ENCODE measurements around the gene EML6. TPM values are rescaled to one million over a fixed set of nuclear protein-coding genes. Genes with fewer than 3 reads are reported as not detected.
A peak's percentile ranks its signal among the peaks of the same experiment; 100 is the strongest.

Gene EML6
- total and polyA plus RNA-seq, 2 donors (not counting 1 experiment from before 2014, with no cell fraction given) = 0.34 to 1.3 TPM

DNA sequence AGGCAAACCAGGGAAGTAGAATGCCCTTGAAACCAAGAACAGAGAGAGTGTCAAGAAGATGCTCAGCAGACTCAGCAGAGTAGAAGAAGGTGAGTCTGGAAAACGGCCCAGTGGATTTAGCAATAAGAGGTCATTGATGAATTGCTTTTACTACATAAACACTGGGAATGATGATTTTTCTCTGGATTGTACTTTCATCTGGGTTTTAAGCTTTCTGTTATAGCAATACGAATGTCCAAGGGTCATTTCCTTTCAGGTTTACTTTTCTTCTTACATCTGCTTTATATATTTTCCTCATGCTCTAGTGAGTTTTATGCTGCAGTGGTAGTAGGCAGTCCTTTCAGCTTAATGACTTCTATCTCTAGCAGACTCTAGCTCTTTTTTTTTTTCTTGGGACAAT, 16.9 kb downstream of the EML6 start:
- H3K4me2 ChIP-seq (ENCODE audit: extremely low read depth, insufficient read depth, low read length) = no peak overlapping the region
- no peak overlapping the region for H2AFZ ChIP-seq (ENCODE audit: low read length)
- H3K4me1 ChIP-seq (ENCODE audit: control insufficient read depth, extremely low read depth, insufficient read depth, low read length) = no peaks in the 10 kb centered on the region
- peak; percentile 35 to 51 for DNase-seq (ENCODE audit: low read depth in 2 of 2)
- H3K9ac ChIP-seq (ENCODE audit: insufficient read depth, low read length) = no peak overlapping the region
- no peak overlapping the region for H3K4me3 ChIP-seq (replicated peaks in 1 of 4; ENCODE audit: control extremely low read depth in 1 of 4, insufficient read depth in 1 of 4, low read depth in 3 of 4, low read length in 4 of 4)
- H3K27me3 ChIP-seq (ENCODE audit: control insufficient read depth, insufficient read depth, low read length) = peaks cover 2% of the 10 kb centered on the region
- H3K36me3 ChIP-seq (ENCODE audit: control insufficient read depth, insufficient read depth, low read length) = no peaks in the 10 kb centered on the region
- H3K79me2 ChIP-seq (ENCODE audit: control insufficient read depth, insufficient read depth, low read length) = no peaks in the 10 kb centered on the region
- no peaks in the 10 kb centered on the region for H4K20me1 ChIP-seq (ENCODE audit: control insufficient read depth, extremely low read depth, insufficient read depth, low read length)
- H3K27ac ChIP-seq (ENCODE audit: insufficient read depth, low read length) = no peak overlapping the region
- no peak for TF ChIP-seq EZH2 (IDR thresholded peaks at IDR 0.05; ENCODE audit: low read length, missing control alignments)
- TF ChIP-seq, protein P1, sequence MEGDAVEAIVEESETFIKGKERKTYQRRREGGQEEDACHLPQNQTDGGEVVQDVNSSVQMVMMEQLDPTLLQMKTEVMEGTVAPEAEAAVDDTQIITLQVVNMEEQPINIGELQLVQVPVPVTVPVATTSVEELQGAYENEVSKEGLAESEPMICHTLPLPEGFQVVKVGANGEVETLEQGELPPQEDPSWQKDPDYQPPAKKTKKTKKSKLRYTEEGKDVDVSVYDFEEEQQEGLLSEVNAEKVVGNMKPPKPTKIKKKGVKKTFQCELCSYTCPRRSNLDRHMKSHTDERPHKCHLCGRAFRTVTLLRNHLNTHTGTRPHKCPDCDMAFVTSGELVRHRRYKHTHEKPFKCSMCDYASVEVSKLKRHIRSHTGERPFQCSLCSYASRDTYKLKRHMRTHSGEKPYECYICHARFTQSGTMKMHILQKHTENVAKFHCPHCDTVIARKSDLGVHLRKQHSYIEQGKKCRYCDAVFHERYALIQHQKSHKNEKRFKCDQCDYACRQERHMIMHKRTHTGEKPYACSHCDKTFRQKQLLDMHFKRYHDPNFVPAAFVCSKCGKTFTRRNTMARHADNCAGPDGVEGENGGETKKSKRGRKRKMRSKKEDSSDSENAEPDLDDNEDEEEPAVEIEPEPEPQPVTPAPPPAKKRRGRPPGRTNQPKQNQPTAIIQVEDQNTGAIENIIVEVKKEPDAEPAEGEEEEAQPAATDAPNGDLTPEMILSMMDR (conservative IDR thresholded peaks at IDR 0.05 in 1 of 2, IDR thresholded peaks at IDR 0.05 in 1 of 2; ENCODE audit: low read depth in 1 of 2, low read length in 2 of 2) = no peak
- H3K9me3 ChIP-seq (ENCODE audit: control insufficient read depth, insufficient read depth, low read depth, low read length) = no peaks in the 10 kb centered on the region

GRCh38 chr2:54741250-54741649, 17.8 kb downstream of the EML6 start:
- TF ChIP-seq EZH2 (IDR thresholded peaks at IDR 0.05; ENCODE audit: low read length, missing control alignments) = no peak
- TF ChIP-seq, protein P1 (conservative IDR thresholded peaks at IDR 0.05 in 1 of 2, IDR thresholded peaks at IDR 0.05 in 1 of 2; ENCODE audit: low read depth in 1 of 2, low read length in 2 of 2) = no peak
- no peaks in the 10 kb centered on the region for H3K4me1 ChIP-seq (ENCODE audit: control insufficient read depth, extremely low read depth, insufficient read depth, low read length)
- H3K36me3 ChIP-seq (ENCODE audit: control insufficient read depth, insufficient read depth, low read length) = no peaks in the 10 kb centered on the region
- H3K4me2 ChIP-seq (ENCODE audit: extremely low read depth, insufficient read depth, low read length) = no peak overlapping the region
- no peak overlapping the region for H3K4me3 ChIP-seq (replicated peaks in 1 of 4; ENCODE audit: control extremely low read depth in 1 of 4, insufficient read depth in 1 of 4, low read depth in 3 of 4, low read length in 4 of 4)
- H3K9me3 ChIP-seq (ENCODE audit: control insufficient read depth, insufficient read depth, low read depth, low read length) = no peaks in the 10 kb centered on the region
- H4K20me1 ChIP-seq (ENCODE audit: control insufficient read depth, extremely low read depth, insufficient read depth, low read length) = no peaks in the 10 kb centered on the region
- no peaks in the 10 kb centered on the region for H3K79me2 ChIP-seq (ENCODE audit: control insufficient read depth, insufficient read depth, low read length)
- no peak overlapping the region for H3K9ac ChIP-seq (ENCODE audit: insufficient read depth, low read length)
- DNase-seq (ENCODE audit: low read depth in 2 of 2) = peak in 1 of 2 donors; percentile 35
- H2AFZ ChIP-seq (ENCODE audit: low read length) = no peak overlapping the region
- no peak overlapping the region for H3K27ac ChIP-seq (ENCODE audit: insufficient read depth, low read length)
- H3K27me3 ChIP-seq (ENCODE audit: control insufficient read depth, insufficient read depth, low read length) = peaks cover 2% of the 10 kb centered on the region

DNA sequence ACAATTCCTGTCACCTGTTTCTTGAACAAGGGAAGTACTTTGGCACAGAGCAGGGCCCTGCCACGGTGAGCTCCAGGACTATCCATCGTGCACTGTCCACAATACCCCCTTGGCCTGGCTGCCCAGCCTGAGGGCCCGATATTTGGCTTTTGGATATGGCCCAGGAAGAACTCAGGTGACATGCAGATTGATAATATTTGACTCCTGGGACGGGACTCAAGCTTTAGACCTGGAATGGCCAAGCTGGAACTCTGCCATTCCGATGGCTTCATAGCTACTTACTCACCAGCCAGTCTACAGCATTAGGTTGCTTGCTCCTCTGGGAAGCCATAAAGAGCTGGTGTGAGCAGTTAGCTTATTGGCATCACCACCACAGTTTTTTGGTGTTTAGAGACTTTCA, 26.6 kb downstream of the EML6 start:
- H3K27ac ChIP-seq (ENCODE audit: insufficient read depth, low read length) = no peak overlapping the region
- no peaks in the 10 kb centered on the region for H4K20me1 ChIP-seq (ENCODE audit: control insufficient read depth, extremely low read depth, insufficient read depth, low read length)
- no peaks in the 10 kb centered on the region for H3K4me1 ChIP-seq (ENCODE audit: control insufficient read depth, extremely low read depth, insufficient read depth, low read length)
- no peaks in the 10 kb centered on the region for H3K27me3 ChIP-seq (ENCODE audit: control insufficient read depth, insufficient read depth, low read length)
- no peak overlapping the region for H3K4me3 ChIP-seq (replicated peaks in 1 of 4; ENCODE audit: control extremely low read depth in 1 of 4, insufficient read depth in 1 of 4, low read depth in 3 of 4, low read length in 4 of 4)
- TF ChIP-seq EZH2 (IDR thresholded peaks at IDR 0.05; ENCODE audit: low read length, missing control alignments) = no peak
- TF ChIP-seq, protein P1 (conservative IDR thresholded peaks at IDR 0.05 in 1 of 2, IDR thresholded peaks at IDR 0.05 in 1 of 2; ENCODE audit: low read depth in 1 of 2, low read length in 2 of 2) = no peak
- peak in 1 of 2 donors; percentile 39 for DNase-seq (ENCODE audit: low read depth in 2 of 2)
- no peaks in the 10 kb centered on the region for H3K9me3 ChIP-seq (ENCODE audit: control insufficient read depth, insufficient read depth, low read depth, low read length)
- no peaks in the 10 kb centered on the region for H3K79me2 ChIP-seq (ENCODE audit: control insufficient read depth, insufficient read depth, low read length)
- no peaks in the 10 kb centered on the region for H3K36me3 ChIP-seq (ENCODE audit: control insufficient read depth, insufficient read depth, low read length)
- no peak overlapping the region for H3K9ac ChIP-seq (ENCODE audit: insufficient read depth, low read length)
- H3K4me2 ChIP-seq (ENCODE audit: extremely low read depth, insufficient read depth, low read length) = no peak overlapping the region
- H2AFZ ChIP-seq (ENCODE audit: low read length) = no peak overlapping the region

Measured in fibroblast of lung (primary cell).